Neural cell (in vitro differentiated cells): ENCODE results near the gene PCBD1. TPM values are rescaled to one million over a fixed set of nuclear protein-coding genes. Genes with fewer than 3 reads are reported as not detected.

Experiments
- H2AFZ ChIP-seq: fragments of 200-600, 300-800 bp; sonication (generic), shearing (Covaris generic); 2 replicates; pipeline ENCODE4 v1.6.0; 2014; ENCODE audit warnings: low read depth, mild to moderate bottlenecking, antibody characterized with exemption, low read length, moderate library complexity
- H3F3A ChIP-seq: fragments of 200-600 bp; shearing (Covaris generic); 2 replicates; pipeline ENCODE4 v1.6.1; 2016; ENCODE audit warnings: mild to moderate bottlenecking, moderate library complexity, mixed read lengths, antibody characterized with exemption, low read length; ENCODE audit not compliant: insufficient read depth, poor library complexity, severe bottlenecking
- H3K27ac ChIP-seq: fragments of 200-600, 300-800 bp; sonication (generic), shearing (Covaris generic); 2 replicates; pipeline ENCODE4 v1.5.1; 2014; ENCODE audit warnings: mild to moderate bottlenecking, low read length, moderate library complexity
- H3K27me3 ChIP-seq: fragments of 300-800, 200-600 bp; sonication (generic), shearing (Covaris generic); 2 replicates; pipeline ENCODE4 v1.6.0; 2014; ENCODE audit warnings: mild to moderate bottlenecking, low read depth, low read length, moderate library complexity; ENCODE audit not compliant: insufficient read depth
- H3K36me3 ChIP-seq: fragments of 300-800, 200-600 bp; sonication (generic), shearing (Covaris generic); 2 replicates; pipeline ENCODE4 v1.5.1; 2014; ENCODE audit warnings: mild to moderate bottlenecking, antibody characterized with exemption, low read length, moderate library complexity; ENCODE audit not compliant: insufficient read depth
- H3K4me2 ChIP-seq: fragments of 300-800, 200-600 bp; sonication (generic), shearing (Covaris generic); 2 replicates; pipeline ENCODE4 v1.6.0; 2014; ENCODE audit warnings: mild to moderate bottlenecking, low read length
- H3K4me3 ChIP-seq: fragments of 300-800, 200-600 bp; sonication (generic), shearing (Covaris generic); 2 replicates; pipeline ENCODE4 v1.5.1; 2014; ENCODE audit warnings: mild to moderate bottlenecking, low read length, moderate library complexity
- H3K79me2 ChIP-seq: fragments of 200-600 bp; shearing (Covaris generic); replicated peaks from 2 replicates; pipeline ENCODE4 v1.6.0; 2014; ENCODE audit warnings: mild to moderate bottlenecking, low read length, moderate library complexity; ENCODE audit not compliant: insufficient read depth
- H3K9ac ChIP-seq: fragments of 300-800, 200-600 bp; sonication (generic), shearing (Covaris generic); 2 replicates; pipeline ENCODE4 v1.6.1; 2016; ENCODE audit warnings: mild to moderate bottlenecking, low read length, mixed read lengths
- H3K9me2 ChIP-seq: fragments of 200-600 bp; shearing (Covaris generic); 2 replicates; pipeline ENCODE4 v1.6.1; 2016; ENCODE audit warnings: mild to moderate bottlenecking, low read length, mixed read lengths; ENCODE audit not compliant: insufficient read depth
- H3K9me3 ChIP-seq: fragments of 200-600, 300-800 bp; sonication (generic), shearing (Covaris generic); 2 replicates; pipeline ENCODE4 v1.6.1; 2016; ENCODE audit warnings: mild to moderate bottlenecking, mixed run types, low read length, moderate library complexity, mixed read lengths
- H4K20me1 ChIP-seq: fragments of 200-600 bp; shearing (Covaris generic); 2 replicates; pipeline ENCODE4 v1.6.1; 2016; ENCODE audit warnings: mild to moderate bottlenecking, mixed run types; ENCODE audit not compliant: insufficient read depth
- CTCF ChIP-seq: fragments of 450-650 bp; IDR thresholded peaks from 2 replicates; pipeline ENCODE4 v1.5.1; 2014; ENCODE audit warnings: antibody characterized with exemption, mild to moderate bottlenecking, moderate library complexity; ENCODE audit not compliant: poor library complexity, severe bottlenecking
- EP300 ChIP-seq: fragments of 450-650 bp; conservative IDR thresholded peaks from 2 replicates; pipeline ENCODE4 v1.6.1; 2014; ENCODE audit warnings: antibody characterized with exemption, mild to moderate bottlenecking, moderate library complexity; ENCODE audit not compliant: poor library complexity, severe bottlenecking
- EZH2 ChIP-seq: fragments of 200-600, 300-800 bp; shearing (Covaris generic), sonication (generic); IDR thresholded peaks from 2 replicates; pipeline ENCODE4 v1.6.1; 2014; ENCODE audit warnings: antibody characterized with exemption, low read length, borderline replicate concordance, mild to moderate bottlenecking; ENCODE audit not compliant: insufficient read depth, poor library complexity, severe bottlenecking
- MXI1 ChIP-seq: fragments of 450-650 bp; conservative IDR thresholded peaks from 2 replicates; pipeline ENCODE4 v1.6.1; 2014; ENCODE audit warnings: antibody characterized with exemption, mild to moderate bottlenecking; ENCODE audit not compliant: poor library complexity, severe bottlenecking
- POLR2AphosphoS5 ChIP-seq: IDR thresholded peaks from 2 replicates; pipeline ENCODE4 v1.6.1; 2012
- RAD21 ChIP-seq: fragments of 450-650 bp; conservative IDR thresholded peaks from 2 replicates; pipeline ENCODE4 v1.6.1; 2014; ENCODE audit warnings: antibody characterized with exemption, mild to moderate bottlenecking, moderate library complexity
- REST ChIP-seq: IDR thresholded peaks from 2 replicates; pipeline ENCODE4 v1.6.1; 2012; ENCODE audit warnings: borderline replicate concordance
- SMC3 ChIP-seq: fragments of 450-650 bp; conservative IDR thresholded peaks from 2 replicates; pipeline ENCODE4 v1.6.1; 2014; ENCODE audit warnings: antibody characterized with exemption, mild to moderate bottlenecking, moderate library complexity; ENCODE audit not compliant: poor library complexity
- TAF1 ChIP-seq: IDR thresholded peaks from 2 replicates; pipeline ENCODE4 v1.6.1; 2012; ENCODE audit warnings: low read depth
- polyA plus RNA-seq: library from polyadenylated mRNA; depleted of rRNA; stranded (reverse); fragments of >200 nt; gene quantifications from 2 replicates; pipeline ENCODE4 v1.2.3, GENCODE V29; 2014

The PCBD1 gene
- polyA plus RNA-seq, 1 donor from 2014 or later: 15.8 TPM

DNA sequence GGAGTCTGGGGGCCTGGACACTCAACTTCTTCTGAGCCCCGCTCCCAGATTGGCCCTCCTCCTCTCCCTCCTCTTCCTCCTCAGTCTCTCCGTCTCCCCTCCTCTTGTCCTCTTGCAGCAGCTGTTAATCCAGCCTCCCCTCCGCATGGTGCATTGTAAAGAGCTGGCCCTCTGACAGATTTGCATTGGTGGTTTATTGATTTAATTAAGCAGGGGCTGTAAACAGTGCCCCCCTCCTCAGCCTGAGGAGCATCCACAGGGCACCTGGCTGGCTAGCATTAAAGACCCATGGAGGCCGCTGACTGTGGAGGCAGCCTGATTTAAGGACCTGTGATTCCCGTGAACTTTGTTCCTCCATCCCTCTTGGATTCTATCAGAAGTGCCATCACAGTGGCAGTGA, 28.9 kb upstream of the PCBD1 start:
- Histone ChIP-seq H4K20me1 (no peaks in the 10 kb centered on the region), H3K9me3 (no peaks in the 10 kb centered on the region), H3K9me2 (no peaks in the 10 kb centered on the region), H3K4me3 (no peak overlapping the region), H3F3A (no peaks in the 10 kb centered on the region), H3K36me3 (no peaks in the 10 kb centered on the region), H3K4me2 (no peak overlapping the region), H3K27ac (no peak overlapping the region), H3K9ac (no peak overlapping the region), H3K27me3 (no peaks in the 10 kb centered on the region), H3K79me2 (no peaks in the 10 kb centered on the region), H2AFZ (no peak overlapping the region)
- no peak for TF ChIP-seq SMC3
- TF ChIP-seq EP300: no peak
- no peak for TF ChIP-seq REST
- no peak for TF ChIP-seq POLR2AphosphoS5
- no peak for TF ChIP-seq TAF1
- TF ChIP-seq EZH2: no peak
- TF ChIP-seq CTCF: no peak
- TF ChIP-seq MXI1: no peak
- no peak for TF ChIP-seq RAD21

DNA sequence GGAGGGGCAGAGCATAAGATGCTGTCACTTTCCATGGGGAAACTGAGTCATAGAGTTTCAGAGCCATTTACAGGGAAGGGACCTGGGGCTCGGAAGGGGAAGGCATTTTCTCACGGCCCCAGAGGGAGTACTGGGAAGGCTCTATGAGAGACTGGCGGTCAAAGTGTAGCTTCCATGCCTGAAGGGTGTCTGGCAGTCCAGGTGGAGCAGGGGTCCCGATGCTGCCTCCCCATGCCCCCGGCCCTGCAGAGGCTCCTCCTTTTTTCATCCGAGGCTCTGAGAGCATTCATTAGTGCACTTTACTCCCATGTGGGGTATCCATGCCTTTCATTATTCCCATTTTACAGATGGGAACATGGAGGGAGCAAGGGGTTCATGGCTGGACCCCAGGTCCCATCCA, 27.9 kb upstream of the PCBD1 start:
- no peaks in the 10 kb centered on the region for H3K9me2 ChIP-seq

More for the DNA sequence above, 27.9 kb upstream of the PCBD1 start:
- Histone ChIP-seq H3K27ac (no peak overlapping the region), H3K4me3 (no peak overlapping the region), H3K9ac (no peak overlapping the region), H3K4me2 (no peak overlapping the region), H3K36me3 (no peaks in the 10 kb centered on the region), H3F3A (no peaks in the 10 kb centered on the region), H3K9me3 (no peaks in the 10 kb centered on the region), H3K79me2 (no peaks in the 10 kb centered on the region), H2AFZ (no peak overlapping the region), H3K27me3 (no peaks in the 10 kb centered on the region), H4K20me1 (no peaks in the 10 kb centered on the region)
- TF ChIP-seq MXI1: no peak
- no peak for TF ChIP-seq TAF1
- TF ChIP-seq SMC3: no peak
- TF ChIP-seq POLR2AphosphoS5: no peak
- TF ChIP-seq REST: no peak
- TF ChIP-seq EP300: no peak
- TF ChIP-seq EZH2: no peak
- TF ChIP-seq RAD21: no peak
- TF ChIP-seq CTCF: no peak
